Immature natural killer cell (primary cell): ENCODE measurements around the gene ATP2C2. TPM values are rescaled to one million over a fixed set of nuclear protein-coding genes. Genes with fewer than 3 reads are reported as not detected.

Experiments used
- DNase-seq, 3 donors: peaks; one replicate each; pipeline ENCODE4 v3.0.0; 2022; ENCODE audit warnings: mixed read lengths in 1 of 3
- H3K27ac Mint-ChIP-seq, 6 donors: one replicate each; pipeline ENCODE4 v1.8.0; 2020; ENCODE audit warnings: mixed read lengths in 6 of 6, mild to moderate bottlenecking in 5 of 6, inconsistent platforms in 4 of 6, moderate library complexity in 3 of 6
- H3K27me3 Mint-ChIP-seq, 3 donors: one replicate each; pipeline ENCODE4 v1.8.0; 2020 to 2021; ENCODE audit warnings: low read depth in 3 of 3, mild to moderate bottlenecking in 3 of 3, mixed read lengths in 3 of 3, moderate library complexity in 3 of 3, inconsistent platforms in 1 of 3
- H3K36me3 Mint-ChIP-seq, 3 donors: one replicate each; pipeline ENCODE4 v1.8.0; 2020; ENCODE audit warnings: mixed read lengths in 3 of 3, inconsistent platforms in 2 of 3, mild to moderate bottlenecking in 2 of 3
- H3K4me1 Mint-ChIP-seq, 2 donors: one replicate each; pipeline ENCODE4 v1.8.0; 2020; ENCODE audit warnings: inconsistent platforms in 2 of 2, mild to moderate bottlenecking in 2 of 2, mixed read lengths in 2 of 2, moderate library complexity in 1 of 2
- H3K4me3 Mint-ChIP-seq, 5 donors: one replicate each; pipeline ENCODE4 v1.8.0; 2020; ENCODE audit warnings: mild to moderate bottlenecking in 5 of 5, mixed read lengths in 5 of 5, inconsistent platforms in 3 of 5, moderate library complexity in 3 of 5
- H3K9me3 Mint-ChIP-seq, 6 donors: one replicate each; pipeline ENCODE4 v1.8.0; 2020; ENCODE audit warnings: mild to moderate bottlenecking in 6 of 6, mixed read lengths in 6 of 6, inconsistent platforms in 4 of 6, moderate library complexity in 3 of 6
- polyA plus RNA-seq, 3 donors: library from polyadenylated mRNA; unstranded; fragments of 300-500 nt; fragmentation: Illumina TruSeq; gene quantifications; one replicate each; pipeline ENCODE4 v1.2.3, GENCODE V29; 2021

ATP2C2 gene
- polyA plus RNA-seq, 3 donors from 2014 or later: not detected

DNA sequence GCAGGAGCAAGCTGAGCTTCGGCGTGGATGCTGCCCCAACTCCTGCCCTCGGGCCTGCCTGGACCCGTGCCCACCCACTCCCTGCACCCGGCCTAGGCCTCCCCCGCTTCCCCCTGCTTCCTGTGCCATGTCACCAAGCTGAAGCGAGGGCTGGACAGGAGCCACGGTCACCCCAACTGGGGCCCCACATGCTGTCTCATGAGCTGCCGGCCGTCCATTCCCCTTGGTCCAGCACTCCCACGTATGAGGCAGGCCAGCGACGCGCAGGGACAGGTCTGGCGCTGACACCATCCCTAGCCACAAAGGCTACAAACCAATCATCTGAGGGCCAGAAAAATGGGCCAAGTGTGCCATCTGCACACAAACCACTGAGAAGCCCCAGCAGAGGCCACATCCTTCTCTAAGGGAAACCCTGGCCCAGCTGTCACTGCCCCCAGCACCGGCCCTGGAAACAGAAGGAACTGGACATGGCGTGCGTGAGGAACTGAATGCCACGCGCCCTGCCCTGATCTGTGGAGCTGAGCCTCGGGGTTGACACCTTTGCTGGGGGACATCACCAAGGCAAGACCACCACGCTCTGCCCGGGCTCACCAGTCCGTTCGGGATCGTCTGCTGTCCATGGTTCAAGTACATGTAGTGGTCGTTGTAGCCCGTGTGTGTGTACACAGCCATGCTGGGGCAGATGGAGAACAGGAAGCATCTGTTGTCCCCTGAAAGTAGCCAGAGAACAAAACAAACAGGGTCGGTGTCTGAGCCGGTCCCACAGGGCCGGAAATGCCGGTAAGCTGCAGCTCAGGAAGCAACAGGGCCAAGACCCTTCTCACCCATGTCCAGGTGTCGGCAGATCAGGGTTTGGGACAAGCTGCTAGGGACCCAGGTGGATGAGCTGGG is 113.9 kb downstream of the ATP2C2 start:
- Mint-ChIP-seq H3K4me3 (no peak overlapping the region), H3K9me3 (no peaks in the 10 kb centered on the region), H3K36me3 (peaks cover 5 to 9% (median 9%) of the 10 kb centered on the region in 3 donors), H3K27ac (no peak overlapping the region), H3K4me1 (no peaks in the 10 kb centered on the region), H3K27me3 (peaks cover 0 to 2% (median 1%) of the 10 kb centered on the region in 3 donors)
- DNase-seq: no peak

DNA sequence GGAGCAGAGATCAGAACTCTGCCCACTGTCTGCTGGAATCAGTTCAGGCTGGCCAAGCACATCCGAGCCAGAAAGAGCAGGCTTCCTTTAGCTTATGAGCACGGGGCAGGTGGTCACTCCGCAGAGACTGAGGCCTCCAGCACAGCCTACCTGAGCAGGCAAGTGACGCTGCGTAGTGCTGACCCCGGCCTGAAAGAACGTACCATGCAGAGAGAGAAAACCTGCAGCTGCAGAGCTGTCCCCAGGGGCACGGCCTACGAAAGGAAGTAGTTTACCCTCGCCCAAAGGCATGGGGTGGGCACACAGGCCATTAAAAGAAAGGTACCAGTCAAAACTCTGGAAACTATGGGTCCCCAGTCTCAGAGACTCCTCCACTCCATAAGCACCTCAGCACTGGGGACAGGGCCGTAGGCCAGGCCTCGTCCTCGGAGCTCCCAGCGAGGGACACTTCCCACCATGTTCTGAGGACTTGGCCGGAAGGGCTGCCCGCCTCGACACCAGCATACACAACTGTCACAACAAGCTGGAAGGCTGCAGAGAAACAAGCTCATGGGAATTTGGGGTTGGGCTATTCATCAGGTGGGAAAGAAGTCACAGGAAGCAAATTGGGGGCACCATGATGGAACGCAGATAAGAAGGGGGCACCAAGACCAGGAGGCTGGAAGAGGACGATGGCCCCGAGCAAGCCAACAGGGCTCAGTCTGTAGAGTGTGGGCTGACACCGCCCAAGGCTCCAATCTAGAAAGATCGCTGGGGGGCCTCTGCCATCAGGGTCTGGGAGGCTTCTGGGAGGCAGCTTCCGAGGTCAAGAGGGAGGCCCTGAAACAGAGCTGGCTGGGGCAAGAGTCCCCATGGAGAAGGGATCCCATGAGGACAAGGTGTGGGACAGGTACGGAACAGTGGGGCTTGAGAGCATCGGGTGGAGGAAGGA is 114.9 kb downstream of the ATP2C2 start:
- H3K27me3 Mint-ChIP-seq: peaks cover 0 to 2% (median 1%) of the 10 kb centered on the region in 3 donors
- no peak overlapping the region for H3K27ac Mint-ChIP-seq
- H3K4me1 Mint-ChIP-seq: no peaks in the 10 kb centered on the region
- no peak for DNase-seq
- no peaks in the 10 kb centered on the region for H3K9me3 Mint-ChIP-seq
- H3K36me3 Mint-ChIP-seq: peaks cover 6 to 11% (median 9%) of the 10 kb centered on the region in 3 donors
- H3K4me3 Mint-ChIP-seq: no peak overlapping the region

- no peak for DNase-seq
- Mint-ChIP-seq H3K27ac (no peak overlapping the region), H3K27me3 (peaks cover 0 to 1% (median 0%) of the 10 kb centered on the region in 3 donors), H3K4me1 (no peaks in the 10 kb centered on the region), H3K4me3 (no peak overlapping the region), H3K9me3 (no peaks in the 10 kb centered on the region), H3K36me3 (peaks cover 12 to 18% (median 16%) of the 10 kb centered on the region in 3 donors)
Measured at GRCh38 chr16:84483882-84484565, 115.7 kb downstream of the ATP2C2 start.

DNA sequence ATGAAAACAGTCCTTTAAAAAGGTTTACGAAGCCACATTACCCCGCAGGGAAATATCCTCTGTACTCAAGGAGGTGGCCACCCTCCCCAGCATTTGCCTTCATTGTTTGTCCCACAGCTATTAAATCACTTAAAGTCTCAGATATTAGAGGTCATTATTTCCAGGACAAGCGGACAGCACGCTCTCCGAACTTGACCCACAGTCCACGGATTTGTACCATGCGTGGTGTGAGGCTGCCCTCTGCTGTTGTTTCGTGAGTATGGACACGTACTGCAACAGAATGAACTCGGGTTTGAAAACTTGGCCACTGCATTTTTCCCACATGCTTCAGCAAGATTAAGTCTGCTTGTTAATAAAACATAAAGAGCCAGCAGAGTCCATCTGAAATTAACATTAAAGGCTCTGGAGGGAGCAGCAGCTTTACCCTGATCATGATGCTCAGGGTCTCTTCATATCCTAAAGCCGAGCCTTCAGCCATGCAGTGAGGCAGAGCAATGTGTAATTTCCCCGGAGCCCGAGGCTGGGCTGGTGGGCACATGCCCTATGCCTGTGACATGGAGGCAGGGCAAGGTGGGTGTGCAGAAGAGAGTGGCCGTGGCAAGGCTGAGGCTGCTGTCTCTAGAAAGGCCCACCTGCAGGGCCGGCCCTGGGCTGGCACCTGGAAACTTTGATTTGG is 116.4 kb downstream of the ATP2C2 start:
- H3K4me1 Mint-ChIP-seq: no peaks in the 10 kb centered on the region
- no peaks in the 10 kb centered on the region for H3K9me3 Mint-ChIP-seq
- DNase-seq: no peak
- H3K36me3 Mint-ChIP-seq: peaks cover 12 to 20% (median 16%) of the 10 kb centered on the region in 3 donors
- no peak overlapping the region for H3K4me3 Mint-ChIP-seq
- peaks cover 0 to 3% (median 0%) of the 10 kb centered on the region in 3 donors for H3K27me3 Mint-ChIP-seq
- H3K27ac Mint-ChIP-seq: no peak overlapping the region

DNA sequence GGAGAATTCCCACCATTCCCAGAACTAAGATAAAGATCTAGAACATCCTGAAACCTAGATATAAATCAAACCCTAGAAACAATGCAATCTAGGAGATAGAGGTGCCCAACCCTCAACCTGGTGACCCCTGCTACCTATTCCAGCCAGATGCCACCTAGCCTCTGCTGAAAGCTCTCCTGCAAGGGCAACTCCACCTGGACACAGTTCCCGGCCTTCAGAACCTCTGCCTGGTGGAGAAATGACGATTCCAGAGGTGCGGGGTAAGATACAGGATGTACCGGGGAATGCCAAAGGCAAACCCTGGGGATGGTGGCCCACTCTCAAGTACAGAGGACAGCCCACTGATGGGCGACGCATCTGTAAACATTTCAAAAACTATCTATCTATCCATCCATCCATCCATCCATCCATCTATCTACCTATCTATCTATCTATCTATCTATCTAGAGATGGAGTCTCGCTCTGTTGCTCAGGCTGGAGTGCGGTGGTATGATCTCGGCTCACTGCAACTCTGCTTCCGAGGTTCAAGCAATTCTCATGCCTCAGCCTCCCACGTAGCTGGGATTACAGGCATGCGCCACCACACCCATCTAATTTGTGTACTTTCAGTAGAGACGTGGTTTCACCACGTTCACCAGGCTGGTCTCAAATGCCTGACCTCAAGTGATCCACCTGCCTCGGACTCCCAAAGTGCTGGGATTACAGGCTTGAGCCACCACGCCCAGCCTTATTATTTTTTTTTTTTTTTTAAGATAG is 117.1 kb downstream of the ATP2C2 start:
- DNase-seq: no peak
- no peak overlapping the region for H3K27ac Mint-ChIP-seq

GRCh38 chr16:84486126-84486525 is 117.8 kb downstream of the ATP2C2 start:
- H3K27ac Mint-ChIP-seq: no peak overlapping the region
- H3K4me1 Mint-ChIP-seq: no peaks in the 10 kb centered on the region
- H3K9me3 Mint-ChIP-seq: no peaks in the 10 kb centered on the region
- peaks cover 0 to 3% (median 0%) of the 10 kb centered on the region in 3 donors for H3K27me3 Mint-ChIP-seq
- DNase-seq: no peak
- peaks cover 17 to 27% (median 22%) of the 10 kb centered on the region in 3 donors for H3K36me3 Mint-ChIP-seq
- H3K4me3 Mint-ChIP-seq: no peak overlapping the region

More for the DNA sequence above, 117.1 kb downstream of the ATP2C2 start:
- Mint-ChIP-seq H3K27me3 (peaks cover 0 to 3% (median 0%) of the 10 kb centered on the region in 3 donors), H3K4me3 (no peak overlapping the region), H3K36me3 (peaks cover 12 to 20% (median 16%) of the 10 kb centered on the region in 3 donors), H3K4me1 (no peaks in the 10 kb centered on the region), H3K9me3 (no peaks in the 10 kb centered on the region)

GRCh38 chr16:84486551-84487235 is 118.4 kb downstream of the ATP2C2 start:
- Mint-ChIP-seq H3K4me1 (no peaks in the 10 kb centered on the region), H3K36me3 (peaks cover 17 to 27% (median 22%) of the 10 kb centered on the region in 3 donors), H3K9me3 (no peaks in the 10 kb centered on the region), H3K27ac (no peak overlapping the region), H3K4me3 (no peak overlapping the region), H3K27me3 (peaks cover 0 to 3% (median 0%) of the 10 kb centered on the region in 3 donors)
- DNase-seq: no peak

DNA sequence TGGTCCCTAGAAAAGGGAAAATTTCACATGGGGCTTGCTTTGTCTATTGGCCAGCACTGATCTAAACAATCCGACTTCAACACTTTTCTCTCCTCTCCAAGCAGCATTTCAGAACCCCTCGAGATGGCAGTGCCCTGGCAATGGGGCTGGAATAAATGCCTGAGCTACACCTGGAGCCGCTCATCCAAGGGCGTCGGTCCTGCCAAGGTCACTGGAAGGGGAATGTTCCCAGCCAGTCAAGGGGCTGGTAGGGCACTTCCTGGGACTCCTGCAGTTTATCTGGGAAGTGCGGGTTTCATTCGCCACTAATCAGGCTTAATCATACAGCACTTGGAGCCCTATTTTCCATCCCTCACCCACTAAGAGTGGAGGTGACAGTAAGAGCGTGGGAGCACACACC is 119.0 kb downstream of the ATP2C2 start:
- no peaks in the 10 kb centered on the region for H3K4me1 Mint-ChIP-seq
- no peak for DNase-seq
- no peak overlapping the region for H3K27ac Mint-ChIP-seq

DNA sequence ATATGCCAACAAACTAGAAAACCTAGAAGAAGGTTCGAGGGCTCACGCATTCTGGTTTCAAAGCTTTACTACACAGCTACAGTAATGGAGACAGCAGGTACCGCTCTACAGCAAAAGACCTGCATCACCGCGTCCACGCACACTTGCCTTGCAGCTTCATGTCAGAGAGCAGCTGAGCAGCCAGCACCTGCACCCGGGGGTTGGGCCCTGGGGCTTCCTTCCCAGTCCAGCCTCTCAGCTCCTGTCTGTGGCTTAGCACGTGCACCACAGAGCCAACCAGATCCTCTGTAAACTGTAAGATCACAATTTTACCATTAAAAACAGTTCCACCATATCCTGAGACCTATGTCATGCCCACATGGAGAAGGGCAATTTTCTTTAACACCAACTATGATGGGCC is 120.8 kb downstream of the ATP2C2 start:
- no peak for DNase-seq
- Mint-ChIP-seq H3K4me1 (no peaks in the 10 kb centered on the region), H3K27ac (no peak overlapping the region), H3K4me3 (no peak overlapping the region), H3K9me3 (peaks cover 0 to 6% (median 0%) of the 10 kb centered on the region in 6 donors), H3K36me3 (peaks cover 18 to 33% (median 31%) of the 10 kb centered on the region in 3 donors), H3K27me3 (peaks cover 0 to 2% (median 0%) of the 10 kb centered on the region in 3 donors)

More for the DNA sequence above, 119.0 kb downstream of the ATP2C2 start:
- Mint-ChIP-seq H3K4me3 (no peak overlapping the region), H3K9me3 (no peaks in the 10 kb centered on the region), H3K27me3 (peaks cover 0 to 3% (median 0%) of the 10 kb centered on the region in 3 donors), H3K36me3 (peaks cover 17 to 27% (median 22%) of the 10 kb centered on the region in 3 donors)

DNA sequence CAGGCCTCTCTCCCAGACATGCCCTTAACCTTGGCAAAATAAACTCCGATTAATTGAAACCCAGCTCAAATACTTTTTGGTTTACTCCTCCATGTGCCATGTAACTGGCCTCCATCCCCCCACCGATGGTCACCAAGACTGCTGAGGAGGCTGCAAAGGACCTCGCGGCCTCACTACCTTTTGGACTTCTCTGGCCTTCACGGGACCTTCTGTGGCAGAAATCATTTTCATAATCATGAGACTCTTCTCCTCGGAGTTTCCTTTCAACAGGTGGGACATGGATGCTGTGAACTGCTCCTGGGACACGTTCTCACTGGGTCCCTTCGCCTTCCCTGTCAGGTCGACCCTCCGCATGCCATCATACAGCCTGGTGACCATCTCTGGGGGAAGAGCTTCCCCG is 127.2 kb downstream of the ATP2C2 start:
- no peak for DNase-seq
- Mint-ChIP-seq H3K36me3 (peaks cover 38 to 53% (median 49%) of the 10 kb centered on the region in 3 donors), H3K9me3 (peaks cover 0 to 6% (median 0%) of the 10 kb centered on the region in 6 donors), H3K4me1 (no peaks in the 10 kb centered on the region), H3K4me3 (no peak overlapping the region), H3K27me3 (no peaks in the 10 kb centered on the region), H3K27ac (no peak overlapping the region)

DNA sequence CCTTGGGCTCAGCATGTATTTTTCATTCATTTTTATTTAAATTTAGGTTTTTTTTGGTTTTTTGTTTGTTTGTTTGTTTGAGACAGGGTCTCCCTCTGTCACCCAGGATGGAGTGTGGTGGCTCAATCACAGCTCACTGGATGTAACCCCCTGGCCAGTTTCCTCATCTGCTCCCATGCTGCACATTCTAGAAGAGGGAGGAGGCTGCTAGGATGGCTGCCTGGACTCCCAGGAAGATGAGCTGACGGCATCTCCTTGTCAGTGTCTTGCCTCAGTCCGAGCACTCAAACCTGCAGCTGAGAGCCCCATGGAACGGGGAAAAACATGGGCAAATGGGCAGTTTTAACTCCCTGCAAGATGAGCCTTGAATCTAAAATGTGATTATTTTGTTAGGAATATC is 128.7 kb downstream of the ATP2C2 start:
- H3K4me3 Mint-ChIP-seq: no peak overlapping the region
- H3K27ac Mint-ChIP-seq: no peak overlapping the region
- H3K4me1 Mint-ChIP-seq: no peaks in the 10 kb centered on the region
- H3K9me3 Mint-ChIP-seq: peaks cover 0 to 6% (median 0%) of the 10 kb centered on the region in 6 donors
- DNase-seq: no peak
- no peaks in the 10 kb centered on the region for H3K27me3 Mint-ChIP-seq
- peaks cover 34 to 48% (median 44%) of the 10 kb centered on the region in 3 donors for H3K36me3 Mint-ChIP-seq
